Bone marrow (tissue), 2 donors: ENCODE data around the gene GMDS.

ENCODE experiments used
- DNase-seq, 2 donors: peaks; one replicate each; lab custom pipeline; 2025; lab: John Stamatoyannopoulos, UW

GMDS gene

GRCh38 chr6:1644516-1645060 lies 600.8 kb downstream of the GMDS start:
- DNase-seq: no peak

GRCh38 chr6:1643830-1644445 lies 601.5 kb downstream of the GMDS start:
- DNase-seq: no peak

- no peak for DNase-seq
These were observed 602.3 kb downstream of the GMDS start for GRCh38 chr6:1643111-1643510.

GRCh38 chr6:1641343-1641885 lies 604.0 kb downstream of the GMDS start:
- DNase-seq: no peak

GRCh38 chr6:1640476-1640875 lies 604.9 kb downstream of the GMDS start:
- no peak for DNase-seq

GRCh38 chr6:1639430-1639829 lies 606.0 kb downstream of the GMDS start:
- DNase-seq: no peak

GRCh38 chr6:1636971-1637871 lies 608.2 kb downstream of the GMDS start:
- no peak for DNase-seq

- no peak for DNase-seq
These were observed 609.1 kb downstream of the GMDS start for GRCh38 chr6:1636272-1636825.

- DNase-seq: no peak
These were observed 609.9 kb downstream of the GMDS start for GRCh38 chr6:1635305-1636010.

GRCh38 chr6:1634081-1634480 lies 611.3 kb downstream of the GMDS start:
- DNase-seq: no peak

GRCh38 chr6:1633366-1634021 lies 611.9 kb downstream of the GMDS start:
- DNase-seq: no peak

- no peak for DNase-seq
These were observed 614.2 kb downstream of the GMDS start for GRCh38 chr6:1631251-1631650.

GRCh38 chr6:1630771-1631217 lies 614.6 kb downstream of the GMDS start:
- no peak for DNase-seq

- DNase-seq: no peak
These were observed 615.1 kb downstream of the GMDS start for GRCh38 chr6:1630212-1630770.

- no peak for DNase-seq
These were observed 616.1 kb downstream of the GMDS start for GRCh38 chr6:1629316-1629715.

- DNase-seq: no peak
These were observed 617.4 kb downstream of the GMDS start for GRCh38 chr6:1627827-1628560.

GRCh38 chr6:1626481-1626880 lies 618.9 kb downstream of the GMDS start:
- DNase-seq: no peak

- no peak for DNase-seq
These were observed 619.5 kb downstream of the GMDS start for GRCh38 chr6:1625794-1626435.

GRCh38 chr6:1624851-1625781 lies 620.3 kb downstream of the GMDS start:
- DNase-seq: no peak
